HEK293 (cell line): ENCODE measurements around the gene SOX18.

Experiments used
- CTCF ChIA-PET: fragments of 350-600 bp; formaldehyde crosslinking; extraction: SDS; loops from one replicate; lab custom pipeline; 2021; ENCODE audit warnings: antibody characterized with exemption; lab: Yijun Ruan, JAX
- POLR2A ChIA-PET: fragments of 300-600 bp; formaldehyde crosslinking; extraction: SDS; loops from one replicate; lab custom pipeline; 2020; ENCODE audit warnings: antibody characterized with exemption, inconsistent platforms; lab: Yijun Ruan, JAX
- H3K27ac ChIP-seq: fragments of 200-500 bp; sonication (Bioruptor generic); 2 replicates; pipeline ENCODE4 v1.5.1; 2014; ENCODE audit warnings: low read depth, low read length, control low read depth, inconsistent platforms; ENCODE audit errors: extremely low read depth
- H3K36me3 ChIP-seq, 2 experiments: fragments of 200-500 bp in 1 of 2; sonication (Bioruptor generic) in 1 of 2; 1 replicate in 1 of 2; 2 replicates in 1 of 2; pipeline ENCODE4 v1.5.1; 2014 to 2017; ENCODE audit warnings: inconsistent platforms in 2 of 2, low read length in 2 of 2; ENCODE audit not compliant: control insufficient read depth in 2 of 2, insufficient read depth in 1 of 2
- H3K4me1 ChIP-seq: fragments of 200-500 bp; sonication (Bioruptor generic); 2 replicates; pipeline ENCODE4 v1.5.1; 2014; ENCODE audit warnings: mild to moderate bottlenecking, low read length, inconsistent platforms; ENCODE audit not compliant: control insufficient read depth, insufficient read depth
- H3K4me3 ChIP-seq: 2 replicates; pipeline ENCODE4 v1.5.1; 2011; ENCODE audit warnings: low read depth, mild to moderate bottlenecking, control low read depth, low read length, moderate library complexity
- H3K9me3 ChIP-seq: fragments of 200-500 bp; sonication (Bioruptor generic); 2 replicates; pipeline ENCODE4 v1.5.1; 2014; ENCODE audit warnings: low read depth, low read length, inconsistent platforms; ENCODE audit not compliant: control insufficient read depth, insufficient read depth
- MZF1 ChIP-seq: fragments of 450-650 bp; formaldehyde crosslinking; IDR thresholded peaks from 2 replicates; pipeline ENCODE4 v1.5.1; 2017; ENCODE audit warnings: missing biosample characterization, missing genetic modification characterization, borderline replicate concordance
- RBAK ChIP-seq: fragments of 450-650 bp; formaldehyde crosslinking; IDR thresholded peaks from 2 replicates; pipeline ENCODE4 v1.5.1; 2016; ENCODE audit warnings: missing biosample characterization, missing genetic modification characterization
- ZBTB20 ChIP-seq: fragments of 450-650 bp; formaldehyde crosslinking; IDR thresholded peaks from 2 replicates; pipeline ENCODE4 v1.5.1; 2016; ENCODE audit warnings: missing biosample characterization, missing genetic modification characterization
- ZIC2 ChIP-seq: fragments of 450-650 bp; formaldehyde crosslinking; IDR thresholded peaks from 2 replicates; pipeline ENCODE4 v1.5.1; 2016; ENCODE audit warnings: missing biosample characterization, missing genetic modification characterization
- ZNF121 ChIP-seq: fragments of 450-650 bp; formaldehyde crosslinking; IDR thresholded peaks from 2 replicates; pipeline ENCODE4 v1.5.1; 2016; ENCODE audit warnings: missing biosample characterization, missing genetic modification characterization
- ZNF169 ChIP-seq: fragments of 450-650 bp; formaldehyde crosslinking; IDR thresholded peaks from 2 replicates; pipeline ENCODE4 v1.5.1; 2016; ENCODE audit warnings: missing biosample characterization, missing genetic modification characterization
- ZNF221 ChIP-seq: fragments of 450-650 bp; formaldehyde crosslinking; IDR thresholded peaks from 2 replicates; pipeline ENCODE4 v1.5.1; 2017; ENCODE audit warnings: missing biosample characterization, missing genetic modification characterization, borderline replicate concordance
- ZNF292 ChIP-seq: fragments of 450-650 bp; formaldehyde crosslinking; IDR thresholded peaks from 2 replicates; pipeline ENCODE4 v1.5.1; 2016; ENCODE audit warnings: low read depth, missing biosample characterization, missing genetic modification characterization, borderline replicate concordance
- ZNF302 ChIP-seq: fragments of 450-650 bp; formaldehyde crosslinking; IDR thresholded peaks from 2 replicates; pipeline ENCODE4 v1.5.1; 2016; ENCODE audit warnings: missing biosample characterization, missing genetic modification characterization, low read depth
- ZNF341 ChIP-seq: fragments of 450-650 bp; formaldehyde crosslinking; IDR thresholded peaks from 2 replicates; pipeline ENCODE4; 2016; ENCODE audit warnings: low read depth, missing biosample characterization, missing genetic modification characterization
- ZNF501 ChIP-seq: fragments of 450-650 bp; formaldehyde crosslinking; IDR thresholded peaks from 2 replicates; pipeline ENCODE4 v1.5.1; 2016; ENCODE audit warnings: missing biosample characterization, missing genetic modification characterization
- ZNF548 ChIP-seq: fragments of 450-650 bp; formaldehyde crosslinking; IDR thresholded peaks from 2 replicates; pipeline ENCODE4 v1.5.1; 2016; ENCODE audit warnings: missing biosample characterization, missing genetic modification characterization
- ZNF549 ChIP-seq: fragments of 450-650 bp; IDR thresholded peaks from 2 replicates; pipeline ENCODE4 v1.5.1; 2018; ENCODE audit warnings: missing biosample characterization, missing genetic modification characterization, mild to moderate bottlenecking, inconsistent platforms, moderate library complexity
- ZNF560 ChIP-seq: fragments of 450-650 bp; formaldehyde crosslinking; IDR thresholded peaks from 2 replicates; pipeline ENCODE4 v1.5.1; 2017; ENCODE audit warnings: missing biosample characterization, missing genetic modification characterization, borderline replicate concordance
- ZNF658 ChIP-seq: fragments of 450-650 bp; formaldehyde crosslinking; IDR thresholded peaks from 2 replicates; pipeline ENCODE4; 2016; ENCODE audit warnings: missing biosample characterization, missing genetic modification characterization
- ZNF670 ChIP-seq: fragments of 450-650 bp; formaldehyde crosslinking; IDR thresholded peaks from 2 replicates; pipeline ENCODE4 v1.5.1; 2016; ENCODE audit warnings: missing biosample characterization, missing genetic modification characterization, low read depth
- ZNF785 ChIP-seq: fragments of 450-650 bp; formaldehyde crosslinking; IDR thresholded peaks from 2 replicates; pipeline ENCODE4 v1.5.1; 2016; ENCODE audit warnings: missing biosample characterization, missing genetic modification characterization
- ZNF791 ChIP-seq: fragments of 450-650 bp; formaldehyde crosslinking; IDR thresholded peaks from 2 replicates; pipeline ENCODE4 v1.5.1; 2016; ENCODE audit warnings: missing biosample characterization, missing genetic modification characterization
- ZNF843 ChIP-seq: fragments of 450-650 bp; formaldehyde crosslinking; IDR thresholded peaks from 2 replicates; pipeline ENCODE4 v1.5.1; 2016; ENCODE audit warnings: missing biosample characterization, missing genetic modification characterization
- ZSCAN16 ChIP-seq: fragments of 450-650 bp; formaldehyde crosslinking; IDR thresholded peaks from 2 replicates; pipeline ENCODE4 v1.5.1; 2016; ENCODE audit warnings: missing biosample characterization, missing genetic modification characterization
- TF ChIP-seq, protein P1 (sequence below): fragments of 450-650 bp; formaldehyde crosslinking; IDR thresholded peaks from 2 replicates; pipeline ENCODE4 v1.5.1; 2016; ENCODE audit warnings: missing biosample characterization, missing genetic modification characterization
- TF ChIP-seq, protein P2 (sequence below): fragments of 450-650 bp; formaldehyde crosslinking; IDR thresholded peaks from 2 replicates; pipeline ENCODE4 v1.5.1; 2016; ENCODE audit warnings: missing biosample characterization, missing genetic modification characterization
- TF ChIP-seq, protein P3 (sequence below): fragments of 450-650 bp; formaldehyde crosslinking; IDR thresholded peaks from 2 replicates; pipeline ENCODE4 v1.5.1; 2016; ENCODE audit warnings: missing biosample characterization, missing genetic modification characterization
- TF ChIP-seq, protein P4 (sequence below): fragments of 450-650 bp; formaldehyde crosslinking; IDR thresholded peaks from 2 replicates; pipeline ENCODE4 v1.5.1; 2017; ENCODE audit warnings: missing biosample characterization, missing genetic modification characterization

SOX18 gene

DNA sequence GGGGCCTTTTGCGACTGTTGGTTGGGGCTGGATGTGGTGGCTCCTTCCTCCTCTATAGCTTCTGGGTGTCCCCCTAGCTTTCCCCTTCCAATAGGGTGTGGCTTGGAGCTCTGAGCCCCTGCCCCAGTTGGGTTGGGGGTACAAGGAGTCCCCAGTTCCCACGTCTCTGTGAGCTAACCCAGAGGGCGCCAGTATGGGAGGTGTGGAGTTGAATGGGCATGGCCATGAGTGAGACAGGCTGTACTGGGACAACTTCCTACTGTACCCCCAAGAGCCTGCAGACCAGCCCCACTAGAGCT is 12.3 kb downstream of the SOX18 start:
- TF ChIP-seq, protein P1, sequence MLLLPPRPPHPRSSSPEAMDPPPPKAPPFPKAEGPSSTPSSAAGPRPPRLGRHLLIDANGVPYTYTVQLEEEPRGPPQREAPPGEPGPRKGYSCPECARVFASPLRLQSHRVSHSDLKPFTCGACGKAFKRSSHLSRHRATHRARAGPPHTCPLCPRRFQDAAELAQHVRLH = no peak
- TF ChIP-seq ZNF302 (tag by site-specific recombination) (no peak), RBAK (tag by site-specific recombination) (no peak), ZNF658 (tag by site-specific recombination) (no peak), ZNF843 (tag by site-specific recombination) (no peak), ZNF549 (tag by site-specific recombination) (no peak), ZNF791 (no peak)
- TF ChIP-seq, protein P2, sequence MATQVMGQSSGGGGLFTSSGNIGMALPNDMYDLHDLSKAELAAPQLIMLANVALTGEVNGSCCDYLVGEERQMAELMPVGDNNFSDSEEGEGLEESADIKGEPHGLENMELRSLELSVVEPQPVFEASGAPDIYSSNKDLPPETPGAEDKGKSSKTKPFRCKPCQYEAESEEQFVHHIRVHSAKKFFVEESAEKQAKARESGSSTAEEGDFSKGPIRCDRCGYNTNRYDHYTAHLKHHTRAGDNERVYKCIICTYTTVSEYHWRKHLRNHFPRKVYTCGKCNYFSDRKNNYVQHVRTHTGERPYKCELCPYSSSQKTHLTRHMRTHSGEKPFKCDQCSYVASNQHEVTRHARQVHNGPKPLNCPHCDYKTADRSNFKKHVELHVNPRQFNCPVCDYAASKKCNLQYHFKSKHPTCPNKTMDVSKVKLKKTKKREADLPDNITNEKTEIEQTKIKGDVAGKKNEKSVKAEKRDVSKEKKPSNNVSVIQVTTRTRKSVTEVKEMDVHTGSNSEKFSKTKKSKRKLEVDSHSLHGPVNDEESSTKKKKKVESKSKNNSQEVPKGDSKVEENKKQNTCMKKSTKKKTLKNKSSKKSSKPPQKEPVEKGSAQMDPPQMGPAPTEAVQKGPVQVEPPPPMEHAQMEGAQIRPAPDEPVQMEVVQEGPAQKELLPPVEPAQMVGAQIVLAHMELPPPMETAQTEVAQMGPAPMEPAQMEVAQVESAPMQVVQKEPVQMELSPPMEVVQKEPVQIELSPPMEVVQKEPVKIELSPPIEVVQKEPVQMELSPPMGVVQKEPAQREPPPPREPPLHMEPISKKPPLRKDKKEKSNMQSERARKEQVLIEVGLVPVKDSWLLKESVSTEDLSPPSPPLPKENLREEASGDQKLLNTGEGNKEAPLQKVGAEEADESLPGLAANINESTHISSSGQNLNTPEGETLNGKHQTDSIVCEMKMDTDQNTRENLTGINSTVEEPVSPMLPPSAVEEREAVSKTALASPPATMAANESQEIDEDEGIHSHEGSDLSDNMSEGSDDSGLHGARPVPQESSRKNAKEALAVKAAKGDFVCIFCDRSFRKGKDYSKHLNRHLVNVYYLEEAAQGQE = no peak
- CTCF ChIA-PET = interaction anchor here (0.7 to 2.1 kb wide), 4 partner anchors 18 to 187 kb away, joined by 3 to 6 read pairs (median 4); partner anchors contain the start of gene PRPF6
- POLR2A ChIA-PET = no interaction called here

DNA sequence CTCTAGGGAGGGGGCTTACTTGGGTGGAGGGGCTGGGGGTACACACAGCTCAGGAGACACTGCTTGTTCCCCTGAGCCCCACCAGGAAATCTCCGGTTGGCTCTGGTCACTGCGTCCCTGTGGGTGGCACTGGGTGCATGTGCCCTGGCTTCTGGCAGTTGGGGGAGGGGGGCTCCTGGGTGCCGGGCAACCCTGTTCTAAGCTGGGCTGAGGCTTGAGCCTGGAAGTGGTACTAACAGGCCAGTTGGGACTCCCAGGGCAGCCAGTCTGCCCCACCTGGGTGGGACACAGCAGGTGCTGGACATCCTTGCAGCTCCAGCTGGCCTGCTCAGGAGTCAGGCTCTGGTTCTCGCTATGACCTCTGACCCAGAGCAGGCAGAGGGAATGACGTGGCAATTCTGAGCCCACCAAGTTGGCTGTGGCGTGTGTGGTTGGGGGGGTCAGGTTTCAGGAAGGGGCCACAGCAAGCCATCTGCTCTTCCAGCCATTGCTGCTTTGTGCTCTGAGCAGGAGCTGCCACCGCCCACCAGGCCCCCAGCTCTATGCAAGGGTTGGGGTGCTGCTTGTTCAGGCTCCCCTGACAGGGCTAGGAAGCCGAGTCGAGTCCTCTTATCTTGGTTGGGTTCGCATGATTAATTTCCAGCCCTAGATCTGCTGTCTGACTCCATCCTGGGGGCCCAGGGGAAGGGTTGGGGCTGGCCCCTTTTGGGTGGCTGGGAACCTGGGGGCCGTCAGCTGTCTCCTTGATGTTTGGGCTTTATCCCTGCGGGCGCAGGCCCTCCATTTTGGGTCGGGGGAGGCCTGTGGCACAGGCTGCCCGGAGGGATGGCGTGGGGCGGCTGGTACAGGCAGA is 12.9 kb downstream of the SOX18 start:
- TF ChIP-seq MZF1 = no peak
- peak; percentile 13; the same call in 1 of the 2 replicates for TF ChIP-seq ZNF341
- TF ChIP-seq ZSCAN16 = no peak
- TF ChIP-seq ZIC2 = 0 out of 2 replicates have a peak, but pooled peaks have one; percentile 16
- TF ChIP-seq, all 188 proteins: peak for 2
- Histone ChIP-seq H3K4me1 (peaks cover 7% of the 10 kb centered on the region; the same call in 1 of the 2 replicates), H3K4me3 (no peak overlapping the region), H3K27ac (no peak overlapping the region), H3K36me3 (peaks cover 0 to 36% of the 10 kb centered on the region in 2 experiments; a peak in 2 of 3 replicates), H3K9me3 (no peaks in the 10 kb centered on the region)
- POLR2A ChIA-PET = no interaction called here
- CTCF ChIA-PET = interaction anchor here (0.7 to 2.1 kb wide), 5 partner anchors 16 to 188 kb away, joined by 3 to 6 read pairs (median 4); partner anchors contain the start of gene PRPF6

More for the DNA sequence above, 12.3 kb downstream of the SOX18 start:
- H3K9me3 ChIP-seq = no peaks in the 10 kb centered on the region
- H3K4me1 ChIP-seq = peaks cover 7% of the 10 kb centered on the region; the same call in 1 of the 2 replicates
- no peak overlapping the region for H3K4me3 ChIP-seq
- H3K36me3 ChIP-seq = peaks cover 0 to 30% of the 10 kb centered on the region in 2 experiments; a peak in 2 of 3 replicates
- H3K27ac ChIP-seq = no peak overlapping the region

DNA sequence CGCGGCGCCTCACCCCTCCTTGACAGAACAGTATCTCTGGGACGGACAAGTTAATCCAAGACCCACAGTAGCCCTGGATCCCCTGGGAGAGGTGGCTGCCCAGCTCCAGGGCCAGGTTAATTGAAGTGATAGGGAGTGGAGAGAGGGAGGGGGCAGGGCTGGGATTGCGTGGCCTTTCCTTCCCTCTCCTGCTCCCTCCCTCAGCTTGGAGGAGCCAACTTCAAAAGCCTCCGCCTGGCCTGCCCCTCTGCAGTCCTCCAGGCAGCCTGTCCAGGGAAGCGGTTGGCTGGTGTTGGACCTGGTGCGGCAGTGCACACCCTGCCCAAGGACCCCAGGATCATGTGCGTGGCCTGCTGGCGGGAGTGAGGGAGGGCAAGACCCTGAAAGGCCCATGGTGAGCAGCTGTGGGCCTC is 13.5 kb downstream of the SOX18 start, which contains the start of gene C20orf204:
Gene C20orf204 (plus strand): TSS at position 250 of the 413 bp plus-strand sequence. CDS start 142 bp downstream, at position 392.
- H3K4me3 ChIP-seq = no peak within 1 kb of the TSS
- CTCF ChIA-PET = interaction anchor here (1.6 to 2.1 kb wide), 2 partner anchors 19 to 55 kb away, joined by 4 to 6 read pairs; partner anchors contain the start of gene PRPF6
- H3K9me3 ChIP-seq = no peaks in the 10 kb centered on the region
- H3K4me1 ChIP-seq = peaks cover 9% of the 10 kb centered on the region
- peaks cover 0 to 40% of the 10 kb centered on the region in 2 experiments; a peak in 2 of 3 replicates for H3K36me3 ChIP-seq
- H3K27ac ChIP-seq = no peak within 1 kb of the TSS
- POLR2A ChIA-PET = no interaction called here
- TF ChIP-seq RBAK (tag by site-specific recombination) = no peak
- TF ChIP-seq, protein P3, sequence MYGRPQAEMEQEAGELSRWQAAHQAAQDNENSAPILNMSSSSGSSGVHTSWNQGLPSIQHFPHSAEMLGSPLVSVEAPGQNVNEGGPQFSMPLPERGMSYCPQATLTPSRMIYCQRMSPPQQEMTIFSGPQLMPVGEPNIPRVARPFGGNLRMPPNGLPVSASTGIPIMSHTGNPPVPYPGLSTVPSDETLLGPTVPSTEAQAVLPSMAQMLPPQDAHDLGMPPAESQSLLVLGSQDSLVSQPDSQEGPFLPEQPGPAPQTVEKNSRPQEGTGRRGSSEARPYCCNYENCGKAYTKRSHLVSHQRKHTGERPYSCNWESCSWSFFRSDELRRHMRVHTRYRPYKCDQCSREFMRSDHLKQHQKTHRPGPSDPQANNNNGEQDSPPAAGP = peak; percentile 89
- TF ChIP-seq ZNF221 (tag by site-specific recombination) = no peak
- no peak for TF ChIP-seq ZNF121
- no peak for TF ChIP-seq ZNF560 (tag by site-specific recombination)
- TF ChIP-seq ZNF670 (tag by site-specific recombination) = no peak
- TF ChIP-seq ZBTB20 (tag by site-specific recombination) = no peak
- no peak for TF ChIP-seq ZNF548 (tag by site-specific recombination)
- TF ChIP-seq ZNF501 (tag by site-specific recombination) = no peak
- TF ChIP-seq ZNF292 = no peak
- no peak for TF ChIP-seq ZNF785
- TF ChIP-seq, protein P4, sequence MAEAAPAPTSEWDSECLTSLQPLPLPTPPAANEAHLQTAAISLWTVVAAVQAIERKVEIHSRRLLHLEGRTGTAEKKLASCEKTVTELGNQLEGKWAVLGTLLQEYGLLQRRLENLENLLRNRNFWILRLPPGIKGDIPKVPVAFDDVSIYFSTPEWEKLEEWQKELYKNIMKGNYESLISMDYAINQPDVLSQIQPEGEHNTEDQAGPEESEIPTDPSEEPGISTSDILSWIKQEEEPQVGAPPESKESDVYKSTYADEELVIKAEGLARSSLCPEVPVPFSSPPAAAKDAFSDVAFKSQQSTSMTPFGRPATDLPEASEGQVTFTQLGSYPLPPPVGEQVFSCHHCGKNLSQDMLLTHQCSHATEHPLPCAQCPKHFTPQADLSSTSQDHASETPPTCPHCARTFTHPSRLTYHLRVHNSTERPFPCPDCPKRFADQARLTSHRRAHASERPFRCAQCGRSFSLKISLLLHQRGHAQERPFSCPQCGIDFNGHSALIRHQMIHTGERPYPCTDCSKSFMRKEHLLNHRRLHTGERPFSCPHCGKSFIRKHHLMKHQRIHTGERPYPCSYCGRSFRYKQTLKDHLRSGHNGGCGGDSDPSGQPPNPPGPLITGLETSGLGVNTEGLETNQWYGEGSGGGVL (tag by site-specific recombination) = 0 out of 2 replicates have a peak, but pooled peaks have one; percentile 22
- TF ChIP-seq ZNF169 = no peak
